Transverse colon (tissue), 4 donors: Measurements from ENCODE around the gene PCNX2.

ENCODE experiments used
- CTCF ChIP-seq, 5 experiments: fragments of 200-600 bp in 3 of 5; fragments of 450-650 bp in 2 of 5; sonication (generic) in 3 of 5; IDR thresholded peaks; 1 replicate in 2 of 5; 2 replicates in 3 of 5; pipeline ENCODE4 v1.5.1; 2016 to 2017; ENCODE audit warnings: antibody characterized with exemption in 5 of 5, inconsistent platforms in 3 of 5, mild to moderate bottlenecking in 2 of 5, moderate library complexity in 1 of 5
- POLR2AphosphoS5 ChIP-seq, 3 donors: sonication (generic); formaldehyde crosslinking; IDR thresholded peaks; one replicate each; pipeline ENCODE4 v1.6.1; 2016; ENCODE audit warnings: antibody characterized with exemption in 3 of 3

- TF ChIP-seq POLR2AphosphoS5 (IDR thresholded peaks at IDR 0.05) (no peak), CTCF (IDR thresholded peaks at IDR 0.05) (no peak)
These were observed 249.9 kb downstream of the PCNX2 start for GRCh38 chr1:233045588-233045987.
